ENCODE results near the gene REEP6. TPM values are rescaled to one million over a fixed set of nuclear protein-coding genes. Genes with fewer than 3 reads are reported as not detected.

The REEP6 gene
- total and polyA plus RNA-seq, 2 of the 8 experiments (the other 6 are each of a cell fraction or from before 2014, with no cell fraction given): 12.6 to 20.7 TPM

- no peak overlapping the region; the same call in 1 of the 2 replicates for H3K18ac ChIP-seq (ENCODE audit: extremely low read depth, low read length)
- H4K5ac ChIP-seq (ENCODE audit: insufficient read length, low read depth, low read length): no peak overlapping the region
- H3K4ac ChIP-seq (replicated peaks; ENCODE audit: insufficient read length, low read depth, low read length): no peak overlapping the region
- no peak overlapping the region for H2BK15ac ChIP-seq (ENCODE audit: low read length)
- no peaks in the 10 kb centered on the region; a peak in 1 of 7 replicates for H3K4me1 ChIP-seq (replicated peaks in 1 of 4; ENCODE audit: control insufficient read depth in 3 of 4, insufficient read depth in 4 of 4, low read length in 3 of 4)
- ChIA-PET CTCF (ENCODE audit: partially characterized antibody) (interaction anchor here (0.9 to 1.8 kb wide), 2 partner anchors 132 to 235 kb away, joined by 3 to 4 read pairs; no protein-coding TSS in a partner anchor), POLR2A (ENCODE audit: partially characterized antibody) (no interaction called here)
- H3K9ac ChIP-seq (replicated peaks in 1 of 4; ENCODE audit: extremely low read depth in 1 of 4, low read depth in 3 of 4, low read length in 3 of 4): 0 out of 7 replicates have a peak overlapping the region, but pooled peaks of 1 of the 4 experiments have one; percentile 37
- 79% methylated on average over 14 of the region's 17 CpGs; no CpG with 5 or more reads in 1 of the 2 experiments for WGBS, 2 experiments (ENCODE audit: extremely low coverage in 1 of 2, insufficient coverage in 1 of 2, insufficient read length in 1 of 2, insufficient replicate concordance in 2 of 2, low coverage in 1 of 2, low lambda C conversion rate in 2 of 2, missing lambda C conversion rate in 1 of 2)
- peaks cover 0 to 2% of the 10 kb centered on the region in 2 experiments for H4K20me1 ChIP-seq (replicated peaks in 1 of 2; ENCODE audit: control insufficient read depth in 1 of 2, insufficient read depth in 2 of 2, low read length in 2 of 2)
- no peak overlapping the region for H3K23ac ChIP-seq (ENCODE audit: insufficient read length)
- H3K9me3 ChIP-seq (ENCODE audit: insufficient read depth in 2 of 2, low read depth in 1 of 2, low read length in 1 of 2): peaks cover 0 to 3% of the 10 kb centered on the region in 2 experiments; a peak in 1 of 4 replicates
- no peak for DNase-seq (ENCODE audit: low read depth in 1 of 2, low spot score in 2 of 2)
- H3K4me2 ChIP-seq (ENCODE audit: insufficient read depth in 1 of 2, low read depth in 2 of 2, low read length in 2 of 2): no peak overlapping the region; a peak in 1 of 4 replicates
- H3K36me3 ChIP-seq (ENCODE audit: control insufficient read depth in 2 of 4, insufficient read depth in 4 of 4, low read length in 3 of 4): no peaks in the 10 kb centered on the region
- no peak for FAIRE-seq
- H4K91ac ChIP-seq (replicated peaks; ENCODE audit: insufficient read length, low read length): no peak overlapping the region
- no peak overlapping the region for H2BK120ac ChIP-seq (replicated peaks; ENCODE audit: low read depth, low read length)
- no peak overlapping the region for H3K14ac ChIP-seq (ENCODE audit: insufficient read length)
- H3K79me2 ChIP-seq (ENCODE audit: control insufficient read depth in 1 of 2, insufficient read depth in 2 of 2, low read length in 2 of 2): no peaks in the 10 kb centered on the region
- no peak overlapping the region for H2BK5ac ChIP-seq (ENCODE audit: low read depth, low read length)
- no peak overlapping the region for H2BK20ac ChIP-seq (ENCODE audit: low read length)
- H2AFZ ChIP-seq (ENCODE audit: low read length): no peak overlapping the region
- H3K79me1 ChIP-seq (ENCODE audit: low read depth, low read length): no peaks in the 10 kb centered on the region
- H3K27ac ChIP-seq (ENCODE audit: low read depth, low read length): no peak overlapping the region
- no peak overlapping the region for H2BK12ac ChIP-seq (ENCODE audit: low read depth, low read length)
- no peak overlapping the region for H3K4me3 ChIP-seq (ENCODE audit: extremely low read depth in 1 of 4, insufficient read depth in 2 of 4, low read depth in 3 of 4, low read length in 4 of 4)
- no peaks in the 10 kb centered on the region for H3K27me3 ChIP-seq (replicated peaks in 1 of 4; ENCODE audit: control insufficient read depth in 3 of 4, extremely low read depth in 1 of 4, insufficient read depth in 3 of 4, low read length in 3 of 4)
- H4K8ac ChIP-seq (ENCODE audit: extremely low read depth, insufficient read depth, low read length): no peak overlapping the region
- H3K23me2 ChIP-seq (ENCODE audit: low read depth, low read length): no peaks in the 10 kb centered on the region
- H3K56ac ChIP-seq (replicated peaks; ENCODE audit: insufficient read length, low read depth, low read length): no peak overlapping the region
- no peak overlapping the region for H2AK5ac ChIP-seq (ENCODE audit: low read depth, low read length)
These were observed 49.5 kb downstream of the REEP6 start for GRCh38 chr19:1540365-1540925.

Measured in H1 (cell line).